ENCODE measurements around the gene NRDE2.
"Not testable (repeated sequence)": the region's sequence is repeated elsewhere in the genome, so short reads cannot be mapped to it uniquely, and the experiment has no call there.

NRDE2 gene

DNA sequence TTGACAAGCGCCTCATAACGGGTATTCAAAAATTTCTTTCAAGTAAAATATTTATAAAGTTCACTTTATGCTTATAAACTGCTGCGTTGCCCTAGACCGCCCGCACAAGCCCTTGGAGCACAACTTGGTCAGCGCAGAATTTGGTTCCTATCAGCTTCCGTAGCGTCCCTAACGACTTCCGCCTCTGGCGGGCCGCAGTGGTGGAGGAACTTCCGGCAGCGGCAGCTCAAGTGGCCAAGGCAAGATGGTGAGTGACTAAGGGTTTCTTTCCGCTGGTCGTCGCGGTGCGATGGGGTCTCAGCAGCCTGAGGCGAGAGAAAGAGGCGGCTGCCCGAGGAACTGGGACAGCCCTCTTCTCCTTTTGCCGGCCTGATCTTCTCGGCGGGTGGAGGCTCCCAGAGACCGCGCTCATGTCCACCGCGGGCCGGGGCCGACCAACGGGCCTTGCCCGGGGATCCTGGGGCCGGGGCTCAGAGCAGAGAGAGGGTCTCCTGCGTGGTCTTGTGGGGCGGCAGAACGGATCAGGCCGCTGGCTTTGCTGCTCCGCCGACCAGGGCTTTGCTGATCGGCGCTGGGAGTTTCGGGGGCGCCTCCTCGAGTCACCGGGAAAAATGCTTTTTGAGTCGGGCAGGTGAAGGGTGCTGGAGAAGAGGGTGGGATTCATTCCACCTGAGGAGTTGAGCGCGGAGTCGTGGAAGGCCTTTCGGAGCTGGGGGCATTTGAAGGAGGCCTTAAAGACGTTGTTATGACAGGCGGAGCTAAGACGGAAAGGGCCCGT lies 75.2 kb downstream of the NRDE2 start, which contains the start of gene PSMC1:
TSS of gene PSMC1 (plus strand) at position 200 of the 778 bp plus-strand sequence. CDS start at position 245, 45 bp downstream.
- peak; percentile 84 for TF ChIP-seq POLR2A (IDR thresholded peaks at IDR 0.05; ENCODE audit: low read depth, low read length)
- DNase-seq (ENCODE audit: insufficient read length, low spot score): peak; percentile 98
- FAIRE-seq: peak; percentile 88

- peak; percentile 20 for FAIRE-seq
- TF ChIP-seq POLR2A (IDR thresholded peaks at IDR 0.05; ENCODE audit: low read depth, low read length): no peak
- DNase-seq (ENCODE audit: insufficient read length, low spot score): no peak
These were observed 75.9 kb downstream of the NRDE2 start for GRCh38 chr14:90255871-90256270.

GRCh38 chr14:90253826-90254225 lies 77.9 kb downstream of the NRDE2 start:
- FAIRE-seq (no peak), DNase-seq (ENCODE audit: insufficient read length, low spot score) (no peak)
- TF ChIP-seq POLR2A (IDR thresholded peaks at IDR 0.05; ENCODE audit: low read depth, low read length): no peak

- TF ChIP-seq POLR2A (IDR thresholded peaks at IDR 0.05; ENCODE audit: low read depth, low read length): no peak
- no peak for FAIRE-seq
- no peak for DNase-seq (ENCODE audit: insufficient read length, low spot score)
These were observed 83.1 kb downstream of the NRDE2 start for GRCh38 chr14:90248594-90248993.

DNA sequence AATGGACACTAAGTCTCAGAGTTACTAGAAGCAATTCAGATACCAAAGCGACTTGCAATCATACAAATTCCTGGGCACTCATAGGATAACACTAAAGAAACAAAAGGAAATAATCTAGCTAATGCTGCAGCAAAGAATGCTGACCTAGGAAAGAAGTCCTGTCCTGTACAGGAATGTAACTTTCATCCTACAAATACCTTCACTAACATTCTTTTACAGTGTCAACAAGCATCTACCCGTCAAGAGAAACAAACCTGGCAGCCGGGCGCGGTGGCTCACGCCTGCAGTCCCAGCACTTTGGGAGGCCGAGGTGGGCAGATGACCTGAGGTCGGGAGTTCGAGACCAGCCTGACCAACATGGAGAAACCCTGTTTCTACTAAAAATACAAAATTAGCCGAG lies 84.3 kb downstream of the NRDE2 start:
- not testable (repeated sequence) for FAIRE-seq; DNase-seq (ENCODE audit: insufficient read length, low spot score)

GRCh38 chr14:90246936-90247335 lies 84.8 kb downstream of the NRDE2 start:
- no peak for TF ChIP-seq POLR2A (IDR thresholded peaks at IDR 0.05; ENCODE audit: low read depth, low read length)
- DNase-seq (ENCODE audit: insufficient read length, low spot score) (no peak), FAIRE-seq (no peak)

DNA sequence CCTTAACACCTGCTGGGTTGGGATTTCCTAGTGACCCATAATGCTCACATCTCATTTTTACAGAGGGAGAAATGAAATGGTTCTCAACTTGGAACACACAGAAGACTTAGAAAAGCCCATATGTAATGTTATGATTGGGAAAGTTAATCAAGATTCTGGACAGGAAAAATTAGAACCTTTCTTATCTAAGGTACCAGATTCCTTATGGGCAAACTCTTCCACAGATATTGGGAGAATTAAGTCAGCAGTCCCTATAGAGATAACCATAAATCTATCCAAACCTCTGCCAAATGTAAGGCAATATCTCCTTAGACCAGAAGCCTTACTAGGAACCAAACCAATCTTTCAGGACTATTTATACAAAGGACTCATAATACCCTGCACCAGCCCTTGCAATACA lies 89.3 kb downstream of the NRDE2 start:
- no peak for FAIRE-seq

GRCh38 chr14:90239139-90239538 lies 92.6 kb downstream of the NRDE2 start:
- FAIRE-seq (no peak), DNase-seq (ENCODE audit: insufficient read length, low spot score) (no peak)
- TF ChIP-seq POLR2A (IDR thresholded peaks at IDR 0.05; ENCODE audit: low read depth, low read length): no peak

More for the DNA sequence above, 89.3 kb downstream of the NRDE2 start:
- TF ChIP-seq POLR2A (IDR thresholded peaks at IDR 0.05; ENCODE audit: low read depth, low read length): no peak
- DNase-seq (ENCODE audit: insufficient read length, low spot score): no peak

DNA sequence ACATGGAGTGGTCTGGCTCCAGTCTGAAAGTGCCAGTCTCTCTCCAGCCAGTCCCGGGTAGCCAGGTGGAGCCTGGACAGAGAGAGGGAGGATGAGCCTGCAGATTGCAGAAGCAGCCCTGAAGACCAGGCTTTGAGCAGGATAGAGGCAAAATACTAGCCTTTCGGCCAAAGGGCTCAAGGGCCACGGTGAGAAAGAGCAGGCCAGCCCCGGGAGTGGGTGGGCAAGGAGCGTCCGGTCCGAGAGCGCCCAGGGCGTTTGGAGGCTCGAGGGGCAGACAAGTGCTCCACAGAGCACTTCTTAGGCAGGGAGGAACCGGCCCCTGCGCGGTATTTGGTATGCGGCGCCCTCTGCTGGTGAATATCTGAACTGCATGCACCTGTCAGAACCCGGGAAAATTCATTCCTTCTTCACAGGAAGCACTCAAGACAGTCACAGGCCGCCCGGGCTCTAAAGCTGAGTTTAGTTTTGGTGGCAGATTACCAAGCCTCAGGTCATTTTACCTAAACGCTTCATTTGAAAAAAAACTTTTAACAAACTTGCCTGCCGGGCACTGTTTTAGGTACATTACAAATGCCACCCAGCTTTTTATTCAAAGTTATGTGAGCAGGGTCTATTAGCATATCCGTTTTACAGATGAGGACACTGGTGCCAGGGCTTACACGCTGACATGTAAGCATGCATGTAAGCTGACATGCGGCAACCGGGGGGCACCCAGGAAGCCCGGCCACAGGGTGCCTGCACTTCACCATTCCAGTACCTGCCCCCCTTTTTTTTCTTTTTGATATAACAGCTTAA lies 96.4 kb downstream of the NRDE2 start:
- peak; percentile 86 for DNase-seq (ENCODE audit: insufficient read length, low spot score)
- peak; percentile 30 for FAIRE-seq
- no peak for TF ChIP-seq POLR2A (IDR thresholded peaks at IDR 0.05; ENCODE audit: low read depth, low read length)

DNA sequence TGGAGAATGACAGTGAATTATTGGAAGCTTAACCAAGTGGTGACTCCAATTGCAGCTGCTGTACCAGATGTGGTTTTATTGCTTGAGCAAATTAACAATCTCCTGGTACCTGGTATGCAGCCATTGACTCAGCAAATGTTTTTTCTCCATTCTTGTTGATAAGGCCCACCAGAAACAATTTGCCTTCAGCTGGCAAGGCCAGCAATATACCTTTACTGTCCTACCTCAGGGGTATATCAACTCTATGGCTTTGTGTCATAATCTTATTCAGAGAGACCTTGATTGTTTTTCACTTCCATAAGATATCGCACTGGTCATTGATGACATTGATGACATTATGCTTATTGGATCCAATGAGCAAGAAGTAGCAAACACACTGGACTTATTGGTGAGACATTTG lies 101.8 kb downstream of the NRDE2 start:
- not testable (repeated sequence) for FAIRE-seq

DNA sequence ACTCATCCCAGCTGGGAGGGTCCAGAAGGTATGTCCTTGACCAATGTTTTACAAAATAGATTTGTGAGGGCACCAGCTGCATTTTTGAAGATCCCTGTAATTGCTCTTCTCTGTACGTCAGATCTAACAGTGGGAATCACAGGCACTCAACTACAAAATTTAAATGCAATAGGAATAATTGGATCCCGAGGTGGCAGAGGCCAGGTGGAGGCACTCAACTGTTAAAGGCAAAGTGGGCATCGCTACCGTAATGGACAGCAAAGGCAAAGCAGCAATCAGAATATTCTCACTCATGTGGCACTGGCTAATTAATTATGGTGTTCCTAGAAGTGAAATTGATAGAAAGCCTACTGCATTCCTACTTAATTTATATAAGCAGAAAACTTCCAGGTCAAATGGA lies 103.3 kb downstream of the NRDE2 start:
- no peak for DNase-seq (ENCODE audit: insufficient read length, low spot score)
- no peak for FAIRE-seq
- TF ChIP-seq POLR2A (IDR thresholded peaks at IDR 0.05; ENCODE audit: low read depth, low read length): no peak

More for the DNA sequence above, 101.8 kb downstream of the NRDE2 start:
- not testable (repeated sequence) for DNase-seq (ENCODE audit: insufficient read length, low spot score)

Measured in H54 (cell line).